ENCODE results near the gene EEIG2.

EEIG2 gene

GRCh38 chr1:108584428-108584856, 24.5 kb downstream of the EEIG2 start:
- no peak for DNase-seq (ENCODE audit: low read depth)

- DNase-seq (ENCODE audit: low read depth): no peak
These were observed 25.4 kb downstream of the EEIG2 start for GRCh38 chr1:108585313-108585712.

GRCh38 chr1:108590441-108590840, 30.5 kb downstream of the EEIG2 start:
- DNase-seq (ENCODE audit: low read depth): no peak

- no peak for DNase-seq (ENCODE audit: low read depth)
These were observed 31.1 kb downstream of the EEIG2 start for GRCh38 chr1:108590957-108591356.

- no peak for DNase-seq (ENCODE audit: low read depth)
These were observed 31.6 kb downstream of the EEIG2 start for GRCh38 chr1:108591466-108591865.

- DNase-seq (ENCODE audit: low read depth): no peak
These were observed 32.3 kb downstream of the EEIG2 start for GRCh38 chr1:108592030-108592759.

- DNase-seq (ENCODE audit: low read depth): no peak
These were observed 33.5 kb downstream of the EEIG2 start for GRCh38 chr1:108593448-108593847.

- no peak for DNase-seq (ENCODE audit: low read depth)
These were observed 35.6 kb downstream of the EEIG2 start for GRCh38 chr1:108595507-108595906.

GRCh38 chr1:108597041-108597440, 37.1 kb downstream of the EEIG2 start:
- no peak for DNase-seq (ENCODE audit: low read depth)

GRCh38 chr1:108598340-108598739, 38.4 kb downstream of the EEIG2 start:
- no peak for DNase-seq (ENCODE audit: low read depth)

- DNase-seq (ENCODE audit: low read depth): no peak
These were observed 40.6 kb downstream of the EEIG2 start for GRCh38 chr1:108600504-108600903.

GRCh38 chr1:108601708-108602410, 42.0 kb downstream of the EEIG2 start:
- no peak for DNase-seq (ENCODE audit: low read depth)

- no peak for DNase-seq (ENCODE audit: low read depth)
These were observed 45.7 kb downstream of the EEIG2 start for GRCh38 chr1:108605633-108606032.

- no peak for DNase-seq (ENCODE audit: low read depth)
These were observed 46.6 kb downstream of the EEIG2 start for GRCh38 chr1:108606478-108606877.

GRCh38 chr1:108609483-108610049, 49.7 kb downstream of the EEIG2 start:
- no peak for DNase-seq (ENCODE audit: low read depth)

Measured in stimulated activated CD8-positive, alpha-beta memory T cell treated with anti-CD3 and anti-CD28 coated beads, Interleukin-4, amount 100 ng/mL, for 24 hours (primary cell).